ENCODE measurements around the gene BNIP3. TPM values are rescaled to one million over a fixed set of nuclear protein-coding genes. Genes with fewer than 3 reads are reported as not detected.

Gene BNIP3
- total RNA-seq, 1 donor: 13.5 TPM

DNA sequence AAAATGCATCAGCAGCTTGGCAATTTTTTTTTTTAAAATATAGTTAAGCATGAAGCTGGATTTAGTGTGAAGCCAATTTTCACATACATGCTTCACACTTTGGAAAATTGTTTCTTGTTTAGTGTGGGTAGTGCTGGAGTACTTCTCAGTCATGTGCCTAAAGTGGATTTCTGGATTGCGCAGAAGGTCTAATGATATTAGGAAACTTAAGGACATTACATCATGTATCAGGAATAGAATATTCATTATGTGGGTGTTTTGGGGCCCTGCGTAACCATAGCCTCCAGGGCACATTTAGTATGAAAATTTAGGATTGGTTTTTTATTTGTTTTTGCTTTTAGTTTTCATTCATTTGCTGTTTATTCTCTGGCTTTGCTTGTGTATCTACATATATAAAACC is 28.8 kb upstream of the BNIP3 start:
- Histone ChIP-seq H3K9me3 (ENCODE audit: low read depth, low read length) (no peaks in the 10 kb centered on the region), H3K27me3 (ENCODE audit: insufficient read depth, low read length) (no peaks in the 10 kb centered on the region), H3K4me3 (ENCODE audit: low read length) (no peak overlapping the region), H3K4me1 (ENCODE audit: insufficient read depth, low read length) (no peaks in the 10 kb centered on the region)

DNA sequence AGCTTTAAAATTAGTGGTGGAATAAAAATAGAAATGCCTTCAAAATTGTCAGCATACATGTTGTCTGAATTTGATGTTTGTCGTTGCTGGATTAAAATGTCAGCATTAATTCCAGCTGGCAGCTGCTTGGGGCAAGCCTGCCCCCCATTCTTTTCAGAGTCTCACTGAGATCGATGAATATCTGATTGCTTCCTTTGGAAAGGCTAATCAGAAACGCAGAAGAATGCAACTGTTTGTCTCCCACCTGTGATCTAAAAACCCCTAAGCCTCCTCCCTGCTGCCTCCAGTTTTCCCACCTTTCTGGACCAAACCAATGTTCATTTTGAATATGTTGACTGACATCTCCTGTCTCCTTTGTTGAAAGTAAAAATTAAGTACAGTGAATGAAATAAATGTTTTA is 27.9 kb upstream of the BNIP3 start:
- no peaks in the 10 kb centered on the region for H3K4me1 ChIP-seq (ENCODE audit: insufficient read depth, low read length)
- no peak overlapping the region for H3K4me3 ChIP-seq (ENCODE audit: low read length)
- H3K27me3 ChIP-seq (ENCODE audit: insufficient read depth, low read length): no peaks in the 10 kb centered on the region
- H3K9me3 ChIP-seq (ENCODE audit: low read depth, low read length): no peaks in the 10 kb centered on the region

DNA sequence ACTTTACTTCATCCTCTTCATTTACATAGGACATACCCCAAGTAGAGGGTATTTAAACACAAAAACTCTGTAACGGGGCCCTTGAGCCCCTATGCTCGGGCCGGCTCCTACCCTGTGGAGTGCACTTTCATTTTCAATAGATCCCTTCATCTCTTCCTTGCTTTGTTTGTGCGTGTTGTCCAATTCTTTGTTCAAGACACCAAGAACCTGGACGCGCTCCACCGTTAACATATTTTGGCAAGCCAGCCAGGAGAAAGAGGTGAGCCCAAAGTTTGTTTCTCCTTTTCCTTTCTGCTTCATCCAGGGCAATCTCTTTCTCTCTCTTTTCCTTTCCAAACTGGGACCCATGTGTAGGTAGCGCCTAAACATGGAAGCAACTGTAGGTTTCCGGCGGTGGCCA is 26.0 kb upstream of the BNIP3 start:
- Histone ChIP-seq H3K4me3 (ENCODE audit: low read length) (no peak overlapping the region), H3K9me3 (ENCODE audit: low read depth, low read length) (no peaks in the 10 kb centered on the region), H3K27me3 (ENCODE audit: insufficient read depth, low read length) (no peaks in the 10 kb centered on the region), H3K4me1 (ENCODE audit: insufficient read depth, low read length) (no peaks in the 10 kb centered on the region)

DNA sequence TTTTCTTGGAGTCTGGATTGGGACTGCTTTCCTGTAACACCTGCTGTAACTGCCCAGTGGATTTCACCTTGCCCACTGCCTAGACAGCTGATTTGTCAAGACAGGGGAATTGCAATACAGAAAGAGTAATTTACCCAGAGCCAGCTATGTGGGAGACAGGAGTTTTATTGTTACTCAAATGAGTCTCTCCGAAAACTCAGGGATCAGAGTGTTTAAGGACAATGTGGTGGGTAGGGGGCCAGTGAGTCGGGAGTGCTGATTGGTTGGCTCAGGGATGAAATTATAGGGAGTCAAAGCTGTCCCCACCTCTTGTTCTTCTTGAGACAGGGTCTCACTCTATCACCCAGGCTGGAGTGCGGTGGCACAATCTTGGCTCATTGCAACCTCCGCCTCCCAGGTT is 25.2 kb upstream of the BNIP3 start:
- Histone ChIP-seq H3K27me3 (ENCODE audit: insufficient read depth, low read length) (no peaks in the 10 kb centered on the region), H3K4me3 (ENCODE audit: low read length) (no peak overlapping the region), H3K9me3 (ENCODE audit: low read depth, low read length) (no peaks in the 10 kb centered on the region), H3K4me1 (ENCODE audit: insufficient read depth, low read length) (no peaks in the 10 kb centered on the region)

GRCh38 chr10:132005147-132005546 is 23.4 kb upstream of the BNIP3 start:
- no peaks in the 10 kb centered on the region for H3K27me3 ChIP-seq (ENCODE audit: insufficient read depth, low read length)

DNA sequence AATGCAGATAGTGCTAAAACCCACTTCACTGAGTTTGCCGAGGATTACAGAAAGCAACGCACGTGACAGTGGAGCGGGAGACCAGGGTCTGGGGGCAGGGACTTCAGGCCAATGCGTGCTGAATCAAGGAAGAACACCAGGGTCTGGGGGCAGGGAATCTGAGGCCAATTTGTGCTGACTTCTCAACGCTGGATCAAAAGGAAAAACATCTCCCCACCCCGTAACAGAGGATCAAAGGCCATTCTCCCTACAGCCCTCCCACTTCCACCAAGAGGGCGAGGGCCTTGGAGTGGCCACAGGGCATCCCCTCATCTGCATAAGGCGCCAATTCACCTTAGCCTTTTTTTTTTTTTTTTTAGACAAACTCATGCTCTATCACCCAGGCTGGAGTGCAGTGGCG is 22.3 kb upstream of the BNIP3 start:
- Histone ChIP-seq H3K4me1 (ENCODE audit: insufficient read depth, low read length) (no peaks in the 10 kb centered on the region), H3K27me3 (ENCODE audit: insufficient read depth, low read length) (no peaks in the 10 kb centered on the region), H3K4me3 (ENCODE audit: low read length) (no peak overlapping the region), H3K9me3 (ENCODE audit: low read depth, low read length) (no peaks in the 10 kb centered on the region)

More at GRCh38 chr10:132005147-132005546, 23.4 kb upstream of the BNIP3 start:
- Histone ChIP-seq H3K4me3 (ENCODE audit: low read length) (no peak overlapping the region), H3K4me1 (ENCODE audit: insufficient read depth, low read length) (no peaks in the 10 kb centered on the region), H3K9me3 (ENCODE audit: low read depth, low read length) (no peaks in the 10 kb centered on the region)

DNA sequence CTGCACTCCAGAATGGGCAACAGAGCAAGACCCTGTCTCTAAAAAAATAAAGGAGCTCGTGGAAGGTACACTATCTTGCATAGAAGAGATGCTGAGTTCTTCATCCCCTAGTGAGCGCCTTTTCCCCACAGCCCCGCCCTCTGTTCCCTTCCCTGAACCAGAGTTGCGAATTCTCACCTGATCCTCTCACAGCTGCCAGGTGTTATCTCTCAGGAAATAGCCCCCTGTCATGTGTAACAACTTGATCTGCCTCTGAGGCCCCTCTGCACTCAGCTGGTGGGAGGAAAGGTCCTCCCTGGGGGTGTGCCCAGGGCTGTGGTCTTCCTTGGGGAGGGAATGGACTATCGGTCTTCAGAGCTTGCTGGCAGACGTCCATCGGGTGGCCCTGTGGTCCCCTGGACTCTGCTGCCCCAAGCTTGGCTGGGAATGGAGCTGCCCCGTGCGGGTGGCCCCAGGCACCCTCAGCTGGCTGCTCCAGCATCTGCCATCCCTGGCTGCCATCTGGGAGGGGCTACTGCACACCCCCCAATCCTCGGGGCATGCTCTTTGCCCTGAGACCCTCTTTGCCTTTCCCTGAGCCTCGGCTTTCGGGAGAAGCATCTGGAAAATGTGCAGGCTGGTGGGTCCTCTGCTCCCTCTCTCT is 21.7 kb upstream of the BNIP3 start:
- Histone ChIP-seq H3K27me3 (ENCODE audit: insufficient read depth, low read length) (no peaks in the 10 kb centered on the region), H3K9me3 (ENCODE audit: low read depth, low read length) (no peaks in the 10 kb centered on the region), H3K4me3 (ENCODE audit: low read length) (no peak overlapping the region), H3K4me1 (ENCODE audit: insufficient read depth, low read length) (no peaks in the 10 kb centered on the region)

- H3K4me1 ChIP-seq (ENCODE audit: insufficient read depth, low read length): no peaks in the 10 kb centered on the region
- no peaks in the 10 kb centered on the region for H3K9me3 ChIP-seq (ENCODE audit: low read depth, low read length)
- H3K4me3 ChIP-seq (ENCODE audit: low read length): no peak overlapping the region
- H3K27me3 ChIP-seq (ENCODE audit: insufficient read depth, low read length): no peaks in the 10 kb centered on the region
Measured at GRCh38 chr10:132002004-132002403, 20.3 kb upstream of the BNIP3 start.

GRCh38 chr10:132001238-132001972 is 19.7 kb upstream of the BNIP3 start:
- no peaks in the 10 kb centered on the region for H3K9me3 ChIP-seq (ENCODE audit: low read depth, low read length)
- no peaks in the 10 kb centered on the region for H3K27me3 ChIP-seq (ENCODE audit: insufficient read depth, low read length)
- H3K4me3 ChIP-seq (ENCODE audit: low read length): no peak overlapping the region
- H3K4me1 ChIP-seq (ENCODE audit: insufficient read depth, low read length): no peaks in the 10 kb centered on the region

DNA sequence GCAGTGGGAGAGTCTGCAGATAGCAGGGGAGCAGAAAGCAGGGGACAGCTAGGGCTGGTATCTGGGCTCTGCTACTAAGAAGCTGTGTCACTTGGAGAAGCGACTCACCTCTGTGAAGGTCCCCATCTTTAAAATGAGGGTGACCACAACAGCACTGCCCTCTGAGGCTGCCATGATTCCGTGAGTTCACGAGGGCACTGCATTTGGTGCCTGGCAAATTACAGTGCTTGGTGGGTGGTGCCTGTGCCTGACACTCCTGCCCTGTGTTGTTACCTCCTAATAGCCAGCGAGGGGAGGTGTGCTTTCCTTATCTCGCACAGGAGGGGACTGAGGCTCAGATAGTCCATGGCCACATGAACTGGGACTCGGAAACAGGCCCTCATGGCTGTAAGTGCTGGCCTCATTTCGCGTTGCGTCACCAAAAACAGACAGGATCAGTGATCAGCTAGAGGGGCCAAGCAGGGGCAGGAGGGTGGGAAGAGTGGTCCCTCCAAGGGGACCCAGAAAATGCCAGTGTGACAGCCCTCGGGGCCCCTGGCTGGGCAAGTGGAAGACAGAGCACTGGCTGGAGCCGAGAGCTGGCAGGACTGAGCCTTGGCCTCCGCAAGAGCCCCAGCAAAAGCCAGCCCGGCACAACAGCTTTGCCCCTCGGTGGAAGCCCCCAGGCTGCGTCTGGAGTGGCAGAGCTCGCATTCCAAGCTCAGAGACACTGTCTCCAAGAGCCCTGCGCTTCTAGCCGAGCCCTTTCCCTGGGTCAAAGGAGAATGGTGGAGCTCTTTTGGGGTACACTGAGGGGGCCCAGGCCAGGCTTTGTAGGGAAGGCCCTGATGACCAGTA is 17.3 kb upstream of the BNIP3 start:
- no peaks in the 10 kb centered on the region for H3K9me3 ChIP-seq (ENCODE audit: low read depth, low read length)
- no peak overlapping the region for H3K4me3 ChIP-seq (ENCODE audit: low read length)
- no peaks in the 10 kb centered on the region for H3K27me3 ChIP-seq (ENCODE audit: insufficient read depth, low read length)
- H3K4me1 ChIP-seq (ENCODE audit: insufficient read depth, low read length): no peaks in the 10 kb centered on the region

DNA sequence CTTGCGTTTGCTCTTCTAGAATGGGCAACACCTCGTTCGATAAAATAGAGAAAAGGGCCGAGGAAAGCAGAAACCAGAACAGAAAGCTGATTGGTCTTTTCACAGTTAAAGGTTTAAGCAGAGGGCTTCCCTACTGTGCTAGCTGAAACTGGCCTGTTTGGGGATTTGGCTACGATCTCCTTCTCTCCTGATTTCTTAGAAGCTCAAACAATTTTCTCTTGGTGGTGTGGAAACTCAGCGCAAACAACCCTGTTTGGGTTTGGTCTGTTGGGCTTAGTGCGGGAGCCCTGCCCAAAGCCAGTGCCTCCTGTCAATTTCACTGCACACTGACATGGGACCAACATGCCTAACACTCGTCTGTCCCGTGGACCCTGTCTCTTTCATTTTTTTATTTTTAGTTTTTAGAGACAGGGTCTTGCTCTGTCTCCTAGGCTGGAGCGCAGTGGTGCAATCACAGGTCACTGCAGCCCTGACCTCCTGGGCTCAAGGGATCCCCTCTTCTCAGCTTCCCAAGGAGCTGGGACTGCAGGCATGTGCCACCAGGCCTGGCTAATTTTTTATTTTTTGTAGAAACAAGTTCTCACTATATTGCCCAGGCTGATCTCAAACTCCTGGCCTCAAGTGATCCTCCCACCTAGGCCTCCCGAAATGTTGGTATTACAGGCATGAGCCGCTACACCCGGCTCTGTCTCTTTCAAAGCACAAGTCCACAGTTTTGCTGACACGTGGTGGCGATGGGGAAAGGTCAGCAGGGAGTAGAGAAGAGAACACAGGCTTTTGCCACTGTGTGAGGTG is 16.5 kb upstream of the BNIP3 start:
- H3K4me1 ChIP-seq (ENCODE audit: insufficient read depth, low read length): no peaks in the 10 kb centered on the region
- H3K4me3 ChIP-seq (ENCODE audit: low read length): no peak overlapping the region
- H3K27me3 ChIP-seq (ENCODE audit: insufficient read depth, low read length): no peaks in the 10 kb centered on the region
- H3K9me3 ChIP-seq (ENCODE audit: low read depth, low read length): no peaks in the 10 kb centered on the region

DNA sequence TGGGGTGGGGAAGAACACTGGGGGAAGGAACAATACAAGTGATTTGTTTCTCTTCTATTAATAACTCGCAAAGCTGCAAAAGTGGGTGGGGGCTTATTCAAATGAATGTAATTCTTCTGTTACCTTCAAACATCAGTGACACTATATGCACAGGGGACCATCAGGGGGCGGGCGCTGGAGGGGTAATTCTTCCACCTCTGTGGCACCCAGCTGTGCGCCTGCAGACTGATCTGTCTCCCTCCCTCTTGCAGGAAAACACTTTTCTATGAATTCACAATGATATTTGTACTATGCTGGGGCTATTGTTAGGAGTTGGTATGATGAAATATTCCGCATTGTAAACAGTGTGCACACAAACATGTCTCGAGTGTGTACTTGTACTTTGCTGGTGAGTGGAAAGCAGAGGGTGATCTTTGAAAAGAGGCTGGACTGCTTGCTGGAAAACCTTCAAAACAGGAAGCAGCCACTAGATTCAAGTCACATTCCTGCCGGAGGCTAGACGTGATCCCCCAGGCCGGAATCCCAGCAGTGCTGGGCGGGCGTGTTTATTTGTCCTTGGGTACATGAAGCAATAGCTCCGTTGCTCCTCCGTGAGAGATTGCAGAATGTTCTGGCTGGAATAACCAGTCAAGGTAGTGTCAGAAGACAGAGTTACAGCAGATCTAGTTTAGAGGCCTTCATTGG is 15.8 kb upstream of the BNIP3 start:
- Histone ChIP-seq H3K27me3 (ENCODE audit: insufficient read depth, low read length) (no peaks in the 10 kb centered on the region), H3K4me1 (ENCODE audit: insufficient read depth, low read length) (no peaks in the 10 kb centered on the region), H3K4me3 (ENCODE audit: low read length) (no peak overlapping the region), H3K9me3 (ENCODE audit: low read depth, low read length) (no peaks in the 10 kb centered on the region)

GRCh38 chr10:131996466-131997365 is 15.0 kb upstream of the BNIP3 start:
- H3K27me3 ChIP-seq (ENCODE audit: insufficient read depth, low read length): no peaks in the 10 kb centered on the region
- no peak overlapping the region for H3K4me3 ChIP-seq (ENCODE audit: low read length)
- H3K9me3 ChIP-seq (ENCODE audit: low read depth, low read length): no peaks in the 10 kb centered on the region
- no peaks in the 10 kb centered on the region for H3K4me1 ChIP-seq (ENCODE audit: insufficient read depth, low read length)
